AG09319 (cell line): ENCODE results near the gene ESRRG.

ENCODE experiments used
- DNase-seq: peaks from one replicate; pipeline ENCODE4 v3.0.0-alpha.2; 2010; ENCODE audit warnings: low read depth; ENCODE audit errors: extremely low read depth
- CTCF ChIP-seq: IDR thresholded peaks from 2 replicates; pipeline ENCODE4 v1.5.1; 2011; ENCODE audit warnings: low read depth, mild to moderate bottlenecking, inconsistent platforms, low read length, moderate library complexity

The ESRRG gene

GRCh38 chr1:216453777-216454176 lies 269.5 kb downstream of the ESRRG start:
- no peak for DNase-seq
- no peak for TF ChIP-seq CTCF
